Measurements from ENCODE around the gene IFITM5.

Gene IFITM5

GRCh38 chr11:299081-299891 lies at the start of gene IFITM5:
IFITM5 (minus strand) TSS chr11:299526; CDS start chr11:299490, 36 bp downstream.
- H3K4me1 ChIP-seq (ENCODE audit: control insufficient read depth, insufficient read depth, low read length, unreplicated experiment) = no peaks in the 10 kb centered on the region
- no peaks in the 10 kb centered on the region for H3K36me3 ChIP-seq (ENCODE audit: insufficient read depth, low read length)
- no peak within 1 kb of the TSS for H3K4me3 ChIP-seq (ENCODE audit: low read depth, low read length)
- peaks cover 3% of the 10 kb centered on the region; the same call in 1 of the 2 replicates for H3K27me3 ChIP-seq (ENCODE audit: insufficient read depth, low read length)
- no peak within 1 kb of the TSS for H2AFZ ChIP-seq (ENCODE audit: low read length, unreplicated experiment)
- no peaks in the 10 kb centered on the region for H3K79me2 ChIP-seq (ENCODE audit: control insufficient read depth, insufficient read depth, low read length, unreplicated experiment)
- no peak within 1 kb of the TSS for H3K27ac ChIP-seq (ENCODE audit: low read depth, low read length)

- H3K4me1 ChIP-seq (ENCODE audit: control insufficient read depth, insufficient read depth, low read length, unreplicated experiment) = no peaks in the 10 kb centered on the region
- no peak overlapping the region for H3K27ac ChIP-seq (ENCODE audit: low read depth, low read length)
- no peaks in the 10 kb centered on the region for H3K79me2 ChIP-seq (ENCODE audit: control insufficient read depth, insufficient read depth, low read length, unreplicated experiment)
- no peaks in the 10 kb centered on the region for H3K36me3 ChIP-seq (ENCODE audit: insufficient read depth, low read length)
- no peaks in the 10 kb centered on the region for H3K27me3 ChIP-seq (ENCODE audit: insufficient read depth, low read length)
- no peak overlapping the region for H2AFZ ChIP-seq (ENCODE audit: low read length, unreplicated experiment)
- no peak overlapping the region for H3K4me3 ChIP-seq (ENCODE audit: low read depth, low read length)
Observed at GRCh38 chr11:346529-346928, 47.2 kb upstream of the IFITM5 start.

- H3K4me3 ChIP-seq (ENCODE audit: low read depth, low read length) = no peak overlapping the region
- peaks cover 6% of the 10 kb centered on the region; the same call in 1 of the 2 replicates for H3K27me3 ChIP-seq (ENCODE audit: insufficient read depth, low read length)
- H3K79me2 ChIP-seq (ENCODE audit: control insufficient read depth, insufficient read depth, low read length, unreplicated experiment) = no peaks in the 10 kb centered on the region
- no peaks in the 10 kb centered on the region for H3K4me1 ChIP-seq (ENCODE audit: control insufficient read depth, insufficient read depth, low read length, unreplicated experiment)
- no peak overlapping the region for H2AFZ ChIP-seq (ENCODE audit: low read length, unreplicated experiment)
- H3K36me3 ChIP-seq (ENCODE audit: insufficient read depth, low read length) = no peaks in the 10 kb centered on the region
- no peak overlapping the region for H3K27ac ChIP-seq (ENCODE audit: low read depth, low read length)
Observed at GRCh38 chr11:344836-345578, 45.7 kb upstream of the IFITM5 start.

GRCh38 chr11:342328-342727 lies 43.0 kb upstream of the IFITM5 start:
- no peaks in the 10 kb centered on the region for H3K36me3 ChIP-seq (ENCODE audit: insufficient read depth, low read length)
- H3K4me3 ChIP-seq (ENCODE audit: low read depth, low read length) = no peak overlapping the region
- H3K27ac ChIP-seq (ENCODE audit: low read depth, low read length) = no peak overlapping the region
- H3K4me1 ChIP-seq (ENCODE audit: control insufficient read depth, insufficient read depth, low read length, unreplicated experiment) = no peaks in the 10 kb centered on the region
- H2AFZ ChIP-seq (ENCODE audit: low read length, unreplicated experiment) = peak overlapping the region; percentile 3
- peaks cover 6% of the 10 kb centered on the region; the same call in 1 of the 2 replicates for H3K27me3 ChIP-seq (ENCODE audit: insufficient read depth, low read length)
- no peaks in the 10 kb centered on the region for H3K79me2 ChIP-seq (ENCODE audit: control insufficient read depth, insufficient read depth, low read length, unreplicated experiment)

GRCh38 chr11:340539-341512 lies 41.5 kb upstream of the IFITM5 start:
- no peak overlapping the region for H3K27ac ChIP-seq (ENCODE audit: low read depth, low read length)
- H3K27me3 ChIP-seq (ENCODE audit: insufficient read depth, low read length) = peaks cover 6% of the 10 kb centered on the region; the same call in 1 of the 2 replicates
- H3K4me3 ChIP-seq (ENCODE audit: low read depth, low read length) = no peak overlapping the region
- H2AFZ ChIP-seq (ENCODE audit: low read length, unreplicated experiment) = no peak overlapping the region
- H3K79me2 ChIP-seq (ENCODE audit: control insufficient read depth, insufficient read depth, low read length, unreplicated experiment) = no peaks in the 10 kb centered on the region
- H3K36me3 ChIP-seq (ENCODE audit: insufficient read depth, low read length) = no peaks in the 10 kb centered on the region
- H3K4me1 ChIP-seq (ENCODE audit: control insufficient read depth, insufficient read depth, low read length, unreplicated experiment) = peaks cover 3% of the 10 kb centered on the region

- peaks cover 6% of the 10 kb centered on the region; the same call in 1 of the 2 replicates for H3K27me3 ChIP-seq (ENCODE audit: insufficient read depth, low read length)
Observed at GRCh38 chr11:339963-340362, 40.6 kb upstream of the IFITM5 start.

GRCh38 chr11:337711-338110 lies 38.4 kb upstream of the IFITM5 start:
- no peaks in the 10 kb centered on the region for H3K79me2 ChIP-seq (ENCODE audit: control insufficient read depth, insufficient read depth, low read length, unreplicated experiment)
- H3K4me1 ChIP-seq (ENCODE audit: control insufficient read depth, insufficient read depth, low read length, unreplicated experiment) = peaks cover 8% of the 10 kb centered on the region
- H3K4me3 ChIP-seq (ENCODE audit: low read depth, low read length) = no peak overlapping the region
- no peak overlapping the region for H3K27ac ChIP-seq (ENCODE audit: low read depth, low read length)
- no peak overlapping the region for H2AFZ ChIP-seq (ENCODE audit: low read length, unreplicated experiment)
- peaks cover 6% of the 10 kb centered on the region; the same call in 1 of the 2 replicates for H3K27me3 ChIP-seq (ENCODE audit: insufficient read depth, low read length)
- no peaks in the 10 kb centered on the region for H3K36me3 ChIP-seq (ENCODE audit: insufficient read depth, low read length)

More at GRCh38 chr11:339963-340362, 40.6 kb upstream of the IFITM5 start:
- H3K4me3 ChIP-seq (ENCODE audit: low read depth, low read length) = no peak overlapping the region
- no peaks in the 10 kb centered on the region for H3K79me2 ChIP-seq (ENCODE audit: control insufficient read depth, insufficient read depth, low read length, unreplicated experiment)
- H3K36me3 ChIP-seq (ENCODE audit: insufficient read depth, low read length) = no peaks in the 10 kb centered on the region
- peaks cover 8% of the 10 kb centered on the region for H3K4me1 ChIP-seq (ENCODE audit: control insufficient read depth, insufficient read depth, low read length, unreplicated experiment)
- no peak overlapping the region for H2AFZ ChIP-seq (ENCODE audit: low read length, unreplicated experiment)
- H3K27ac ChIP-seq (ENCODE audit: low read depth, low read length) = no peak overlapping the region

- peaks cover 6% of the 10 kb centered on the region; the same call in 1 of the 2 replicates for H3K27me3 ChIP-seq (ENCODE audit: insufficient read depth, low read length)
- H2AFZ ChIP-seq (ENCODE audit: low read length, unreplicated experiment) = no peak overlapping the region
- H3K27ac ChIP-seq (ENCODE audit: low read depth, low read length) = no peak overlapping the region
- H3K4me1 ChIP-seq (ENCODE audit: control insufficient read depth, insufficient read depth, low read length, unreplicated experiment) = peaks cover 8% of the 10 kb centered on the region
- H3K79me2 ChIP-seq (ENCODE audit: control insufficient read depth, insufficient read depth, low read length, unreplicated experiment) = no peaks in the 10 kb centered on the region
- no peaks in the 10 kb centered on the region for H3K36me3 ChIP-seq (ENCODE audit: insufficient read depth, low read length)
- H3K4me3 ChIP-seq (ENCODE audit: low read depth, low read length) = no peak overlapping the region
Observed at GRCh38 chr11:336659-337198, 37.4 kb upstream of the IFITM5 start.

GRCh38 chr11:335779-336658 lies 36.7 kb upstream of the IFITM5 start:
- Histone ChIP-seq H3K27ac (ENCODE audit: low read depth, low read length) (no peak overlapping the region), H3K79me2 (ENCODE audit: control insufficient read depth, insufficient read depth, low read length, unreplicated experiment) (no peaks in the 10 kb centered on the region), H3K27me3 (ENCODE audit: insufficient read depth, low read length) (peaks cover 6% of the 10 kb centered on the region; the same call in 1 of the 2 replicates), H3K4me3 (ENCODE audit: low read depth, low read length) (no peak overlapping the region), H3K4me1 (ENCODE audit: control insufficient read depth, insufficient read depth, low read length, unreplicated experiment) (peaks cover 8% of the 10 kb centered on the region), H3K36me3 (ENCODE audit: insufficient read depth, low read length) (no peaks in the 10 kb centered on the region), H2AFZ (ENCODE audit: low read length, unreplicated experiment) (peak overlapping the region; percentile 91)

All from ACC112 (cell line).